SK-N-MC (cell line): ENCODE measurements around the gene NPY1R.

Source experiments
- EZH2 ChIP-seq: fragments of 200-600 bp; sonication (generic); IDR thresholded peaks from one replicate; pipeline ENCODE4 v1.6.1; 2017; ENCODE audit warnings: antibody characterized with exemption
- FOXP2 ChIP-seq: optimal IDR thresholded peaks from 2 replicates; pipeline ENCODE3; 2011; ENCODE audit warnings: mild to moderate bottlenecking, moderate library complexity; ENCODE audit not compliant: insufficient read depth; ENCODE audit errors: extremely low read length, control extremely low read depth
- POLR2AphosphoS5 ChIP-seq: IDR thresholded peaks from 2 replicates; pipeline ENCODE4 v1.6.1; 2012; ENCODE audit warnings: mild to moderate bottlenecking, low read depth, low read length, borderline replicate concordance

DNA sequence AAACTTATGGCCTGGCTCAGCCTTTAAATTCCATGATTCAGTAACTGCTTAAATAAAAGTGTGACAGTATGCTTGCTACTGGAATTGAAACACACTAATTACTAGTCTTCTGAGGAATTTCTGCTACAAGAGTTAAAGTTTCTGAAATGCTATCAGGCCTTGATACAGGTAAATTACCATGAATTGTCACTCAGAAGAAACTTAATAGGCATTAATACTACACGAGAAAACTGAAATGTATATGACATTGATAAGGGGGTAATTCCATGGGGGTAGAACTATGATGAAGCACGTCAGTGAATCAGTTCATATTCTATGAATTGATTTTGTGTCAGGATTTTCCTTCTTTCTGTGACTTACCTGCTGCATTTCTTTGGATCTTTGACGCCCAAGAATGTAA lies 3.0 kb upstream of the NPY1R start:
- no peak for TF ChIP-seq EZH2
- TF ChIP-seq FOXP2 = no peak
- TF ChIP-seq POLR2AphosphoS5 = no peak
